Ovary (tissue), 9 donors: ENCODE data around the gene SLC29A4. TPM values are rescaled to one million over a fixed set of nuclear protein-coding genes. Genes with fewer than 3 reads are reported as not detected.

ENCODE experiments used
- DNase-seq, 5 donors: peaks; one replicate each; pipeline ENCODE4 v3.0.0-alpha.2; 2019 to 2020
- H3K27ac ChIP-seq, 2 donors: fragments of 200-600 bp; one replicate each; pipeline versions ENCODE4 v1.5.1 to v1.8.0; 2019 to 2022
- H3K27me3 ChIP-seq: fragments of 200-600 bp; one replicate; pipeline ENCODE4 v1.8.0; 2022
- H3K36me3 ChIP-seq: fragments of 200-600 bp; sonication (generic); one replicate; pipeline ENCODE4 v1.5.1; 2019
- H3K4me1 ChIP-seq: one replicate; pipeline ENCODE4 v1.8.1; 2013; ENCODE audit warnings: mild to moderate bottlenecking, moderate library complexity; ENCODE audit not compliant: insufficient read depth
- H3K4me3 ChIP-seq: fragments of 200-600 bp; sonication (generic); one replicate; pipeline ENCODE4 v1.5.1; 2017
- H3K9me3 ChIP-seq, 2 donors: fragments of 200-600 bp in 1 of 2; sonication (generic) in 1 of 2; one replicate each; pipeline versions ENCODE4 v1.5.1 to v1.8.1; 2013 to 2019; ENCODE audit warnings: mild to moderate bottlenecking in 1 of 2, moderate library complexity in 1 of 2
- EP300 ChIP-seq: sonication (generic); formaldehyde crosslinking; IDR thresholded peaks from one replicate; pipeline ENCODE4 v1.6.1; 2017; ENCODE audit warnings: antibody characterized with exemption
- POLR2A ChIP-seq: fragments of 450-650 bp; IDR thresholded peaks from one replicate; pipeline ENCODE4 v1.6.1; 2017; ENCODE audit warnings: antibody characterized with exemption, mild to moderate bottlenecking, moderate library complexity
- WGBS, 3 donors: extraction: QIAGEN DNeasy Blood & Tissue Kit in 1 of 3; methylation state at CpG; one replicate each; pipeline versions ENCODE4 v1.1.5 to v1.1.7; 2013 to 2017; 5-methylcytosine and 5-hydroxymethylcytosine counted together
- intact Hi-C, 4 donors: fragments of 100-400 bp; cut with DNase I; formaldehyde crosslinking; loops; one replicate each; pipeline versions ENCODE4 v1.11.0 to v1.15.1; 2022 to 2023
- polyA plus RNA-seq, 2 donors: library from polyadenylated mRNA; stranded (reverse); fragments of 200-250 nt in 1 of 2; fragments of 350-450 nt in 1 of 2; fragmentation: Illumina TruSeq in 1 of 2; extraction: RNeasy Lipid Tissue Mini Kit (QIAGEN cat#74804) in 1 of 2; gene quantifications; one replicate each; pipeline ENCODE4 v1.2.3, GENCODE V29; 2013 to 2014
- total RNA-seq, 7 donors: library from RNA; depleted of rRNA in 2 of 7; stranded (reverse); fragments of >200 nt in 2 of 7; fragmentation: NEBNext Ultra II Directional in 3 of 7; extraction: Animal tissue kit (Norgen Biotek cat#: 25700) in 3 of 7; gene quantifications; one replicate each; pipeline versions ENCODE4 v1.1.0 to v1.2.4, GENCODE V29; 2016 to 2023
- TF ChIP-seq, protein P1 (sequence below), 3 donors: fragments of 450-650 bp in 2 of 3; fragments of 200-600 bp in 1 of 3; IDR thresholded peaks; one replicate each; pipeline versions ENCODE4 v1.5.1 to v1.8.0; 2016 to 2022; ENCODE audit warnings: antibody characterized with exemption in 3 of 3, mild to moderate bottlenecking in 1 of 3
- donor health status: DM: no; HTN: no; CAD: no; lungs with moderate emphysema.
- donor health status: DM: no; HTN: no; CAD: no.
- donor health status: Bipolar disorder and iron deficiency.
- donor health status: DM: yes; HTN: yes; CAD: no.
- donor health status: DM: no; HTN: no; CAD: no.
- donor health status: DM: yes; HTN: yes; CAD: no.

Gene SLC29A4
- total and polyA plus RNA-seq, 9 donors: 1.1 to 9.9 (median 2.2) TPM

DNA sequence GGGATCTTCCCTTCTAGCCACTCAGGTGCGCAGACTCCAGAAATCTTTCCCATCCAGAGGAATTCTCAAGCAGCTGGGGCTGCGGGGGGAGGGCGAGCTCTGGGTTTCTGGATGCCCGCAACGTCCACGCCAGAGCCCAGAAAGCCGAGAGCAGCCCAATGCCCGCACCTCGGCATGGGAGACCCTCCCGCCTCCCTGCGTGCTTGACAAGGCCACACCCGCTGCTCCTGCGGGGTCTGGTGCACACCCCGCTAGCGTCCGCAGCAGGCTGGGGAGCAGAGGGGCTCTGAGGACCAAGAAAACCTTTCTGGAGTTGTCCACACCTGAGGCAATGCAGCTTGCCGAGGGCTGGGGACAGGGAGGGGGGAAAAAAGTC lies 66.2 kb downstream of the SLC29A4 start:
- Histone ChIP-seq H3K36me3 (no peaks in the 10 kb centered on the region), H3K27me3 (no peaks in the 10 kb centered on the region), H3K4me3 (no peak overlapping the region), H3K9me3 (no peaks in the 10 kb centered on the region), H3K4me1 (no peaks in the 10 kb centered on the region), H3K27ac (no peak overlapping the region)
- DNase-seq: no peak
- no peak for TF ChIP-seq POLR2A
- no peak for TF ChIP-seq EP300
- TF ChIP-seq, protein P1, sequence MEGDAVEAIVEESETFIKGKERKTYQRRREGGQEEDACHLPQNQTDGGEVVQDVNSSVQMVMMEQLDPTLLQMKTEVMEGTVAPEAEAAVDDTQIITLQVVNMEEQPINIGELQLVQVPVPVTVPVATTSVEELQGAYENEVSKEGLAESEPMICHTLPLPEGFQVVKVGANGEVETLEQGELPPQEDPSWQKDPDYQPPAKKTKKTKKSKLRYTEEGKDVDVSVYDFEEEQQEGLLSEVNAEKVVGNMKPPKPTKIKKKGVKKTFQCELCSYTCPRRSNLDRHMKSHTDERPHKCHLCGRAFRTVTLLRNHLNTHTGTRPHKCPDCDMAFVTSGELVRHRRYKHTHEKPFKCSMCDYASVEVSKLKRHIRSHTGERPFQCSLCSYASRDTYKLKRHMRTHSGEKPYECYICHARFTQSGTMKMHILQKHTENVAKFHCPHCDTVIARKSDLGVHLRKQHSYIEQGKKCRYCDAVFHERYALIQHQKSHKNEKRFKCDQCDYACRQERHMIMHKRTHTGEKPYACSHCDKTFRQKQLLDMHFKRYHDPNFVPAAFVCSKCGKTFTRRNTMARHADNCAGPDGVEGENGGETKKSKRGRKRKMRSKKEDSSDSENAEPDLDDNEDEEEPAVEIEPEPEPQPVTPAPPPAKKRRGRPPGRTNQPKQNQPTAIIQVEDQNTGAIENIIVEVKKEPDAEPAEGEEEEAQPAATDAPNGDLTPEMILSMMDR (IDR thresholded peaks at IDR 0.05): no peak
- intact Hi-C loops: no loop called here
- WGBS, 3 donors: 79 to 84% (median 84%) methylated on average over 17 of the region's 17 CpGs

DNA sequence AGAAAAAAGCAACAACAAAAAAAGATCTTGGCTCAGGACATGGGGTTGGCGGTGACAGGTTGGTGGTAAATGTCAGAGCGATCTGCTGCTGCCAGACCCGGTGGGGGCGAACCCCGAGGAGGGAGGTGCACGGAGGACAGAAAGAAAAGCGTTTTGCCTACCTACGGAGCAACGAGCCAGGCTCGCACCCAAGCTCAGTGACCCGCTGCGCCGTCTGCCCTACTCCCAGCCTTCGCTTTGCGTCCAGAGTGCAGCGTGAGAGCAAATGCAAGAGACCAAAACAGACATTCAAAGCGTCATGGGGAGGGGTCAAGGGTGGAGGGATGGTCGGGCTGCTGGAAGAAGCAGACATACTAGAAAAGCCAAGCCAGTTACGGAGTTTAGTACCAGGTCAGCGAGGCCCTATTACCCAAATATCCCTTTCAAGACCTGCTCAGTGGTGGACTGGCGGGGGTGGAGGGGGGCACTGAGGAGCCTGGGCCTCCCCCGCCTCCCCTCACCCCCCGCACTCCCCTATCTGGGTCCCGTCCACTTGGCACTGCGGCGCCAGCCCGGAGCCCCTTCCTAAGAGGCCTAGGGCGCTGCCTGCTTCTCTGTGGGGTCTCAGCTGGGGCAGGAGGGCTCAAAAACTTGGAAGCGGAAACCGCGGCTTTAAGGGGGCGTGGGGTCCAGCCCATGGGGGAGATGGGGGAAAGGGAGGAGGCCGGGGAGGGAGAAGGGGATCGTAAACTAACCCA lies 66.9 kb downstream of the SLC29A4 start:
- no peak for DNase-seq
- H3K36me3 ChIP-seq: no peaks in the 10 kb centered on the region
- TF ChIP-seq EP300 (no peak), POLR2A (no peak)
- TF ChIP-seq, protein P1 (IDR thresholded peaks at IDR 0.05): no peak
- no peaks in the 10 kb centered on the region for H3K9me3 ChIP-seq
- WGBS, 3 donors: 58 to 70% (median 65%) methylated on average over 34 of the region's 34 CpGs
- intact Hi-C loops: loop anchor here in 2 of 4 donors (10.0 kb wide), 2 partner anchors 105 to 115 kb away; no protein-coding TSS in a partner anchor
- no peaks in the 10 kb centered on the region for H3K27me3 ChIP-seq
- no peak overlapping the region for H3K27ac ChIP-seq
- peaks cover 2% of the 10 kb centered on the region for H3K4me1 ChIP-seq
- no peak overlapping the region for H3K4me3 ChIP-seq

DNA sequence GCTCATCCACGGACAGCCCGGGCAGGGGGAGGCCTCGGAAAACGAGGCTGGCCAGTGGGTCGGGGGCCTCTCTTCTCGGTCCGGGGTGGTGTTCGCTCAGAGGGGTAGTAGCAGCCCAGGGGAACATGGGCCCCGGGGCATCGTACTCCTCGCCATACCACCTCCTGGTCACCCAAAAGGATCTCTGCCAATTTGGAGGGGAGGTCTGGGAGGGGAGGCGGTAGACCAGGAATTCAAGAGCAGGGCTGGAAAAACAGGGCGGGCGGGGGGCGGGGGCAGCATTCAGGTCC lies 67.4 kb downstream of the SLC29A4 start:
- WGBS, 3 donors: 71 to 81% (median 75%) methylated on average over 13 to 15 of the region's 15 CpGs

DNA sequence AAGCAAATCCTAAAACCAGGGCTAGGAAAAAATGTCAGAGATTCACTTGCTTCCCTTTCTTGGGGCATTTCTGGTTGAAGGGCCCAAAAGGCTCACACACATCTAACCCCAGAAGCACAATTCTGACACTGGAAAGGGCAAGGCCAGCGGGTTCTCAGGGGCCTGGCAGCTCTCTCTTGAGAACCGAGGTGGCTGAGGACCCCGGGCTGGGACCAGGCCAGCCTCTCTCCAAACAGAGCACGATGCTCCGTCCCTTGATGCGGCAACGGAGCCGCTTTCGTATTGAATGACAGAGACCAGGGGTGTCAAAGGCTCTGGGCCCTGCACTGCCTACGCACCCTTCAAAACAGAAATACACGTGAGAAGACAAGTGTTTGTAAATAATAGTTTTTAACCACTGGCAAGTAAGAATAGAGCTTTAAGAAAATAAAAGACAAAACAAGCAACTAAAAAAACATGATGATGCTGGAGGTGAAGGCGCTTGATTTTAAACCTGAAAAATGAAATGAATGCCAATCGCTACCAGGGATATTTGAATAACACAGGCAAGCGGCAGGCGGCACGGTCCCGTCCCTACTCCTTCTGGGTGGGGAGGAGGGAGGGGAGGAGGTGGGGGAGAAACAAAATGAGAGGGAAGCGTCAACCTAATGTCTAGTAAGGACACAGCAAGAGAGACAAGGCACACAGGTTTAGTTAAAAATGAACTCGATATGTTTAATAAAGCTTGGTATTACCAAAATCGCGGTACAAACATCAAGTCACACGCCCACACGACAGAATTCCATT lies 68.0 kb downstream of the SLC29A4 start:
- intact Hi-C loops: loop anchor here in 2 of 4 donors (10.0 kb wide), 2 partner anchors 106 to 116 kb away; no protein-coding TSS in a partner anchor
- Histone ChIP-seq H3K9me3 (no peaks in the 10 kb centered on the region), H3K27ac (no peak overlapping the region), H3K36me3 (no peaks in the 10 kb centered on the region), H3K4me1 (peaks cover 6% of the 10 kb centered on the region), H3K27me3 (no peaks in the 10 kb centered on the region), H3K4me3 (no peak overlapping the region)
- WGBS, 3 donors: 87 to 92% (median 90%) methylated on average over 23 of the region's 23 CpGs
- DNase-seq: no peak
- TF ChIP-seq, protein P1 (IDR thresholded peaks at IDR 0.05): no peak
- TF ChIP-seq POLR2A: no peak
- TF ChIP-seq EP300: no peak

More for the DNA sequence above, 67.4 kb downstream of the SLC29A4 start:
- Histone ChIP-seq H3K27me3 (no peaks in the 10 kb centered on the region), H3K9me3 (no peaks in the 10 kb centered on the region), H3K4me1 (peaks cover 4% of the 10 kb centered on the region), H3K27ac (no peak overlapping the region), H3K36me3 (no peaks in the 10 kb centered on the region), H3K4me3 (no peak overlapping the region)
- DNase-seq: no peak
- TF ChIP-seq EP300 (no peak), POLR2A (no peak)
- TF ChIP-seq, protein P1 (IDR thresholded peaks at IDR 0.05): no peak
- intact Hi-C loops: loop anchor here in 2 of 4 donors (10.0 kb wide), 2 partner anchors 105 to 115 kb away; no protein-coding TSS in a partner anchor
